Endothelial cell (in vitro differentiated cells): ENCODE results near the gene KRTAP27-1. TPM values are rescaled to one million over a fixed set of nuclear protein-coding genes. Genes with fewer than 3 reads are reported as not detected.

Experiments
- DNase-seq: peaks from one replicate; pipeline ENCODE4 v3.0.0; 2021; ENCODE audit warnings: low spot score
- H3K27ac Mint-ChIP-seq: one replicate; pipeline ENCODE4 v1.8.0; 2021; ENCODE audit warnings: mixed read lengths, inconsistent platforms; ENCODE audit not compliant: unreplicated experiment
- H3K27me3 Mint-ChIP-seq: one replicate; pipeline ENCODE4 v1.8.0; 2021; ENCODE audit warnings: mild to moderate bottlenecking, moderate library complexity, mixed read lengths, inconsistent platforms; ENCODE audit not compliant: unreplicated experiment
- H3K36me3 Mint-ChIP-seq: one replicate; pipeline ENCODE4 v1.8.0; 2021; ENCODE audit warnings: mild to moderate bottlenecking, low read depth, mixed read lengths, inconsistent platforms; ENCODE audit not compliant: unreplicated experiment
- H3K4me1 Mint-ChIP-seq: one replicate; pipeline ENCODE4 v1.8.0; 2021; ENCODE audit warnings: mild to moderate bottlenecking, mixed read lengths, inconsistent platforms; ENCODE audit not compliant: unreplicated experiment
- H3K4me3 Mint-ChIP-seq: one replicate; pipeline ENCODE4 v1.8.0; 2021; ENCODE audit warnings: mild to moderate bottlenecking, mixed read lengths, inconsistent platforms; ENCODE audit not compliant: unreplicated experiment
- H3K9me3 Mint-ChIP-seq: one replicate; pipeline ENCODE4 v1.8.0; 2021; ENCODE audit warnings: mixed read lengths, inconsistent platforms; ENCODE audit not compliant: unreplicated experiment
- long read RNA-seq: library from polyadenylated mRNA; unstranded; transcript quantifications from one replicate; pipeline ENCODE4 v2.0.0, GENCODE V29; 2020; ENCODE audit not compliant: unreplicated experiment
- total RNA-seq: library from RNA; stranded (reverse); fragmentation: NEBNext Ultra II Directional; extraction: Animal tissue kit (Norgen Biotek cat#: 25700); gene quantifications from one replicate; pipeline ENCODE4 v1.2.1, GENCODE V29; 2021; ENCODE audit not compliant: unreplicated experiment
- TF ChIP-seq, protein P1 (sequence below): fragments of 200-600 bp; sonication (generic); IDR thresholded peaks from one replicate; pipeline ENCODE4 v1.5.0; 2021; ENCODE audit warnings: antibody characterized with exemption; ENCODE audit not compliant: unreplicated experiment

Gene KRTAP27-1, protein sequence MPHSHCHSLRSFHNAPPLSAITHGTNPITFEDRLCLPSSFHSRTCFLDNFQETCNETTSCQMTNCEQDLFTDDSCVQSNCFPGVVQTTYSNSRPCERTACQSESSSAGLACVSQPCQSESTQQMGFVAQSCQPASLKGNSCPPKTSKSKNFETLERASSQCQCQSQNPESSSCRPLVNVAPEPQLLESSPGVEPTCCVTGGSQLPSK
- total RNA-seq: not detected
- long read RNA-seq: 0 reads

GRCh38 chr21:30337276-30337744 is at the start of gene KRTAP27-1:
Gene KRTAP27-1, minus strand, starts transcription at chr21:30337694. Its CDS starts 26 bp downstream, at chr21:30337668.
- no peak for DNase-seq
- Mint-ChIP-seq H3K4me1 (no peaks in the 10 kb centered on the region), H3K36me3 (no peaks in the 10 kb centered on the region), H3K4me3 (no peak within 1 kb of the TSS), H3K27ac (no peak within 1 kb of the TSS), H3K9me3 (no peaks in the 10 kb centered on the region), H3K27me3 (no peaks in the 10 kb centered on the region)
- TF ChIP-seq, protein P1, sequence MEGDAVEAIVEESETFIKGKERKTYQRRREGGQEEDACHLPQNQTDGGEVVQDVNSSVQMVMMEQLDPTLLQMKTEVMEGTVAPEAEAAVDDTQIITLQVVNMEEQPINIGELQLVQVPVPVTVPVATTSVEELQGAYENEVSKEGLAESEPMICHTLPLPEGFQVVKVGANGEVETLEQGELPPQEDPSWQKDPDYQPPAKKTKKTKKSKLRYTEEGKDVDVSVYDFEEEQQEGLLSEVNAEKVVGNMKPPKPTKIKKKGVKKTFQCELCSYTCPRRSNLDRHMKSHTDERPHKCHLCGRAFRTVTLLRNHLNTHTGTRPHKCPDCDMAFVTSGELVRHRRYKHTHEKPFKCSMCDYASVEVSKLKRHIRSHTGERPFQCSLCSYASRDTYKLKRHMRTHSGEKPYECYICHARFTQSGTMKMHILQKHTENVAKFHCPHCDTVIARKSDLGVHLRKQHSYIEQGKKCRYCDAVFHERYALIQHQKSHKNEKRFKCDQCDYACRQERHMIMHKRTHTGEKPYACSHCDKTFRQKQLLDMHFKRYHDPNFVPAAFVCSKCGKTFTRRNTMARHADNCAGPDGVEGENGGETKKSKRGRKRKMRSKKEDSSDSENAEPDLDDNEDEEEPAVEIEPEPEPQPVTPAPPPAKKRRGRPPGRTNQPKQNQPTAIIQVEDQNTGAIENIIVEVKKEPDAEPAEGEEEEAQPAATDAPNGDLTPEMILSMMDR: no peak

DNA sequence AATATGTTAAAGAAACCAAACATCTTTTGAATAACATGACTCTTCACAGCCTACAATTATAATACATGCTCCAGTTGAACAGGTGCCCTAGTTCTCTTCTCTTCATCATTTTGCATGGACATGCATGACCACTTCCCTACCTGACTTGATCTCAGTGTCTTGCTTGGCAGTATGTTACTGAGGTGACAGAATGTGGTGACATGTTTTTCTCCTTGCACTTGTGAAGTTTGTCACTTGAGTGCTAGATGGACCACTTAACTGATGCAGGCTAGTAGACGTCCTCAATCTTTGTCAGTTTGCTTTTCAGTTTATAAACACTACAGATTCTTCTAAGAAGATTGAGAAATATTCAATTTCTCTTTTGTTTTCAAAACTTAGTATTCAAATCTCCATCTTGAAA is 44.7 kb upstream of the KRTAP27-1 start:
- Mint-ChIP-seq H3K27ac (no peak overlapping the region), H3K4me3 (no peak overlapping the region), H3K4me1 (peaks cover 3% of the 10 kb centered on the region), H3K9me3 (no peaks in the 10 kb centered on the region), H3K27me3 (no peaks in the 10 kb centered on the region), H3K36me3 (no peaks in the 10 kb centered on the region)
- DNase-seq: no peak
- TF ChIP-seq, protein P1: no peak

DNA sequence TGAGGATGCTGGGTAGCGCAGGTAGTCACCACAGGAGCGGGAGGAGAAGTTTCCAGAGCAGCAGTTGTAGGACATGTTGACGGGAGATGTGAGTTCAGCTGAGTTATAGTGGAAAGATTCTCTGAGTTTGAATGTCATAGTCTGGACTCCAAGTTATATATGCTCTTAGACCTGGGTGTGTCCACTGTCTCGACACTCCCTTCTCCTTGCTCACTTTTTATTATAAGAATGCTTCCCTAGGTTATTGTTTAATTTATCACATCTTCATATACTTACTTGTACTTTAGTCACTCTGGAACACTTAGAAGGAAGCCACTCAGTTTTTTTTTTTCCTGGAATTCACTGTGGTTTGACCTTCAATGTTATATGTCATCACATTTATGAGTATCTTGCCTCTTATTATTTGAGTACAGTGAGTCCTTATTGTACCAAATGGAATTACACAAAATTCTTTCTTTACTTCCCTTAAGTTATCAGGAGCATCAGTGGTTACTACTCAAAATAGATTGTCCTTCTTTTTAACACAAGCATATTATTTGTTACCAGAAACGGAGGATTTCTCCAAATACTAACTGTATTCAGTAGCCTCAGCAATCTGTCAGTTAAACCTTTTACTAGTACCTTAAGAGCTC is 34.8 kb upstream of the KRTAP27-1 start, which contains the start of gene KRTAP13-2:
TSS of gene KRTAP13-2 (minus strand) at position 133 of the 632 bp plus-strand sequence. CDS start at position 75, 58 bp downstream.
- peaks cover 2% of the 10 kb centered on the region for H3K27me3 Mint-ChIP-seq
- H3K36me3 Mint-ChIP-seq: no peaks in the 10 kb centered on the region
- no peak for DNase-seq
- no peaks in the 10 kb centered on the region for H3K4me1 Mint-ChIP-seq
- H3K9me3 Mint-ChIP-seq: no peaks in the 10 kb centered on the region
- TF ChIP-seq, protein P1: no peak
- H3K27ac Mint-ChIP-seq: no peak within 1 kb of the TSS
- H3K4me3 Mint-ChIP-seq: no peak within 1 kb of the TSS

GRCh38 chr21:30355906-30356305 is 18.4 kb upstream of the KRTAP27-1 start:
- H3K4me1 Mint-ChIP-seq: no peaks in the 10 kb centered on the region
- no peaks in the 10 kb centered on the region for H3K36me3 Mint-ChIP-seq
- no peak for DNase-seq
- no peak overlapping the region for H3K4me3 Mint-ChIP-seq
- TF ChIP-seq, protein P1: no peak
- no peaks in the 10 kb centered on the region for H3K9me3 Mint-ChIP-seq
- no peaks in the 10 kb centered on the region for H3K27me3 Mint-ChIP-seq
- no peak overlapping the region for H3K27ac Mint-ChIP-seq

- DNase-seq: no peak
- TF ChIP-seq, protein P1: no peak
- H3K27ac Mint-ChIP-seq: no peak overlapping the region
- H3K27me3 Mint-ChIP-seq: no peaks in the 10 kb centered on the region
- H3K9me3 Mint-ChIP-seq: no peaks in the 10 kb centered on the region
- H3K4me1 Mint-ChIP-seq: no peaks in the 10 kb centered on the region
- H3K4me3 Mint-ChIP-seq: no peak overlapping the region
- H3K36me3 Mint-ChIP-seq: no peaks in the 10 kb centered on the region
These were observed 17.0 kb upstream of the KRTAP27-1 start for GRCh38 chr21:30354308-30355005.
